GM12874 (cell line): Measurements from ENCODE around the gene ANTXR1.
A peak's percentile ranks its signal among the peaks of the same experiment; 100 is the strongest.

Source experiments
- CTCF ChIP-seq: IDR thresholded peaks from 2 replicates; pipeline ENCODE4 v1.5.1; 2011; ENCODE audit warnings: low read depth, mild to moderate bottlenecking, control low read depth, low read length, moderate library complexity; ENCODE audit not compliant: insufficient read depth

ANTXR1 gene

DNA sequence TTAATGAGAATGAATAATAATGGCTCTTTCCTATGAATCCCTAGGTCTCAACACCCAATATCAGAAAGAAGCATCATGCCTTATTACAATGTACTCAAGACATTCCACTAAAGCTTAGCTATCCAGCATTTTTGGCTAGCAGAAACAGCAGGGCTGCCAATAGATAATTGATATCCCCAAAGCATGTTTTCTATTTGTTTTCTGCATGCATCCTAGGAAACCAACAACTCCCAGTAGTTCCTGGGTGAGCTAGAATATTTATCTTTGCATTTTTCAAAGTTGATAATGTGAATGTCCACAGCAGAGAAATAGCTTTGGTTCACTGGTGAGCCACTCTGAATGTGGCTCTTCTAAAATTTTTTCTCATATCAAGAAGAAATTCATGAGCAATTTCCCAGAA, 5.8 kb upstream of the ANTXR1 start:
- no peak for TF ChIP-seq CTCF

GRCh38 chr2:69007603-69008002, 5.4 kb upstream of the ANTXR1 start:
- no peak for TF ChIP-seq CTCF

- no peak for TF ChIP-seq CTCF
Measured at GRCh38 chr2:69010437-69011194, 2.4 kb upstream of the ANTXR1 start.

- no peak for TF ChIP-seq CTCF
Measured at GRCh38 chr2:69011611-69012157, 1.3 kb upstream of the ANTXR1 start.

DNA sequence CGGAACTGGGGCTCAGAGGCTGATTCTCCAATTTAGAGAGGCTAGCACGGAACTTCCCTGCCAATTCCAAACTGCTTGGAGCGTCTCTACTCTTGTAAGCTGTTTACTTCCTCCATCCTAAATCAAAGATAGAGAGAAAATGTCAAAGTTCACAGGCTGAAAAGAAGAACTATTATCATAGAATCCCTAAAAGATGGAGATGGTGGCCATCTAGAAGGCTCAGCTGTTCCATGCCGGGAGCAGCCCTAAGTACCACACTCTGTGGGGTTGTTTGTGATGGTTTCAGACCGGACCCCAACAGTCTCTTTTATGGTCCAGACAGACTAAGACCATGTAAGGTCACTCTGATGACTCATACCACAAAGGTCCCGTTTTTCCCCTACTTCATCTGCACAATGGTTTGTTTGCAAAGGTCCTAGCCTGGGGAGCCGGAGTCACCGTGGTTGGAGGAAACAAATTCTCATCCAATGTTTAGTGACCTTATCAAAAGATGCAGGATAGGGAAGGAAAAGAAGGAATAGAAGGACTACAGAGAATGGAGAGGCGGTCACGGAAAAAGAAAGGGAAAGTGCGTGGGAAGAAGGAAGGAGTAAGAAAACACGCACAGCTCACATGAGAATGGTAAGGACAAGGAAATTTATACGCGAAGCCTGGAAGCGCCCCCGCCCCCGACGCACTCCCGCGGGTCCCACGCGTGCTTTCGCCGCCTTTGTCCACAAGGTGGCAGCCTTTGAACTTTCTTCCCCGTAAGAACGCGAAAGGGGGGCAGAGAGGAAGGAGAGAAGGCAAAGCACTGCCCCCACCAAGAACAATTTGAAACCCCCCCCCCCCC, 453 bp upstream of the ANTXR1 start:
- TF ChIP-seq CTCF = peak; percentile 63

- no peak for TF ChIP-seq CTCF
Measured at GRCh38 chr2:69013840-69014821, 1.2 kb downstream of the ANTXR1 start.
